ENCODE results near the gene COMMD6. TPM values are rescaled to one million over a fixed set of nuclear protein-coding genes. Genes with fewer than 3 reads are reported as not detected.

COMMD6 gene
- total and polyA plus RNA-seq, 2 donors (not counting 1 experiment from before 2014, with no cell fraction given) = 78.0 to 153 TPM

GRCh38 chr13:75486146-75487062, 51.2 kb downstream of the COMMD6 start:
- TF ChIP-seq CTCF (IDR thresholded peaks at IDR 0.05) (no peak), EZH2 (IDR thresholded peaks at IDR 0.05; ENCODE audit: borderline replicate concordance, insufficient read depth, low read depth, low read length, poor library complexity, severe bottlenecking) (no peak)
- H3K4me3 Mint-ChIP-seq = no peak overlapping the region
- CTCF ChIA-PET = interaction anchor here (1.4 kb wide), 1 partner anchor 12 kb away, joined by 4 read pairs; no protein-coding TSS in a partner anchor
- Histone ChIP-seq H3K4me1 (ENCODE audit: control insufficient read depth in 2 of 2, insufficient read depth in 2 of 2, low read length in 2 of 2) (peaks cover 1 to 4% of the 10 kb centered on the region in 2 donors), H3K9me3 (ENCODE audit: control extremely low read depth in 1 of 3, control insufficient read depth in 2 of 3, insufficient read depth in 1 of 3, low read length in 2 of 3) (no peaks in the 10 kb centered on the region), H4K20me1 (ENCODE audit: control insufficient read depth, insufficient read depth, low read length, poor library complexity, severe bottlenecking) (no peaks in the 10 kb centered on the region), H3K4me2 (replicated peaks; ENCODE audit: low read depth, low read length, poor library complexity, severe bottlenecking) (no peak overlapping the region), H3K27me3 (replicated peaks in 1 of 4; ENCODE audit: control extremely low read depth in 1 of 4, control insufficient read depth in 3 of 4, insufficient read depth in 4 of 4, low read length in 3 of 4) (peaks cover 0 to 36% (median 18%) of the 10 kb centered on the region in 4 experiments), H3K36me3 (replicated peaks in 1 of 2; ENCODE audit: control extremely low read depth in 1 of 2, control insufficient read depth in 1 of 2, extremely low read depth in 1 of 2, insufficient read depth in 2 of 2, low read length in 1 of 2) (no peaks in the 10 kb centered on the region), H3K27ac (ENCODE audit: low read length in 2 of 2) (no peak overlapping the region), H3K4me3 (ENCODE audit: control extremely low read depth in 1 of 5, extremely low read depth in 1 of 5, insufficient read depth in 1 of 5, low read depth in 2 of 5, low read length in 4 of 5) (no peak overlapping the region), H3K9ac (ENCODE audit: low read length) (no peak overlapping the region), H3K79me2 (ENCODE audit: control insufficient read depth, insufficient read depth, low read length) (no peaks in the 10 kb centered on the region), H2AFZ (ENCODE audit: insufficient read depth, low read depth, low read length, poor library complexity, severe bottlenecking) (no peak overlapping the region)
- H3K4me1 Mint-ChIP-seq = peaks cover 6% of the 10 kb centered on the region
- H3K27me3 Mint-ChIP-seq = peaks cover 39% of the 10 kb centered on the region
- intact Hi-C loops (cut with micrococcal nuclease) = no loop called here
- no peak overlapping the region for H3K27ac Mint-ChIP-seq
- 61% methylated on average over 4 of the region's 5 CpGs for WGBS (ENCODE audit: insufficient coverage)
- ATAC-seq (ENCODE audit: low read depth) (no peak), DNase-seq (no peak)
- POLR2A ChIA-PET = no interaction called here
- H3K9me3 Mint-ChIP-seq (ENCODE audit: insufficient read depth) = no peaks in the 10 kb centered on the region

Data from B cell (primary cell).